Activated T-cell treated with anti-CD3 and anti-CD28 coated beads for 24 hours (primary cell): ENCODE measurements around the gene FGF6.

ENCODE experiments used
- DNase-seq: peaks from one replicate; pipeline ENCODE4 v3.0.0-alpha.2; 2020; ENCODE audit warnings: low read depth

Gene FGF6

DNA sequence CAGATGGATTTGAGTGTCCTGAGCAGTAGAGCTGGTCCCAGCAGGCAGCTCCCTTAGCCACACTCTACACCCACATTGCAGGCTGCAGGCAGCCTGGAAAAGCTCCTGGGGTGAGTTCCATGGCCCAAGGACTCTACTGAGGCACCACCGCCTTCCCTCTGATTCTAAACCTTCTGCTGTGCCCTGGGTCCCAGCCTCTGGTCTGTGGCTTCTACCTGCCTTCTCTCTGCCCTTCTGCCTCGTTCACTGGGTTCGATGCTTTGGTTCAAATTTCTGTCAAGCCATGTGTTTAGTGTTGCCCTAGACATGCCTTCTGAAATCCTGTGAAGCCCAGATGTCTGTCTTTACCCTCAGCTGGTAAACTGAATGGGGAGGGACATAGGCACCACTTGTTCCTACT lies 1.5 kb upstream of the FGF6 start:
- no peak for DNase-seq

- DNase-seq, result no peak
These were observed 720 bp upstream of the FGF6 start for GRCh38 chr12:4446335-4446734.

DNA sequence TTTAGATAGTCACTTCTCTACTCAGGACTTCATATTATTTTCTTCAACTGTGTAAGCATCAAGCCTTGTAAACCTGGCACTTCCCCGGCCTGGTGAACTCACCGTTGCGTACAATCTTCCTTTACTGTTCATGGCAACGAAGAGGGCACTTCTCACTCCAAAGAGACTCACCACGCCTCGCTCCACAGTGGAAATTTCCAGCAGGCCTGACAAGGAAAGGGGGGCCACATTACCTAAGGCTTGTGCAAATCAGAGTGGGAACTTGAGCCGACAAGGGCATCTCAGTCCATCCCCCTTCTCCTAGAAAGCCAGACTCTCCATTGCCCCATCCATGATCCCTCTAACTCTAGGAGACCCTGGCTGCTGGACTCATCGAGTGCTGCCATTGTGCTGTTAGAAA lies 1.6 kb downstream of the FGF6 start:
- no peak for DNase-seq

DNA sequence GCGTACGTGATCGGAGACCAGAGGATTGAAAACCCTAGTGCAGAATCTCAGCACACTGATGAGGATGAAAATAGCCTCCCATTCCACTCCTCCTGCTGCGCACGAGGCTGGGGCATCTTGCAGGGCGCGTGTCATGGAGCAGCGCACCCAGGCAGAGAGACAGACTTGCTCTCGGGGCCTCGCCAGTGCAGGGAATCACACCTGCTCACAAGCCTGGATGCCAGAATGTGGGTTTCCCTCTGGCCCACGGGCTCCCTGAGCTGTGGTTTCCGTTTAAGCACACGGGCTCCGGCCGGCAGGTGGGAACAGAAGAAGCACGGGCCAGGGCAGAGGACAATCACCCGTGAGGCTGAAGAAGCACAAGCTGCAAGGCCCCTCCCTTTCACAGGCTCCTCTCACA lies 2.0 kb downstream of the FGF6 start:
- DNase-seq, result no peak

GRCh38 chr12:4441355-4442335 lies 4.0 kb downstream of the FGF6 start:
- no peak for DNase-seq

GRCh38 chr12:4440187-4440941 lies 5.3 kb downstream of the FGF6 start:
- DNase-seq, result no peak

GRCh38 chr12:4439736-4440135 lies 5.9 kb downstream of the FGF6 start:
- no peak for DNase-seq

DNA sequence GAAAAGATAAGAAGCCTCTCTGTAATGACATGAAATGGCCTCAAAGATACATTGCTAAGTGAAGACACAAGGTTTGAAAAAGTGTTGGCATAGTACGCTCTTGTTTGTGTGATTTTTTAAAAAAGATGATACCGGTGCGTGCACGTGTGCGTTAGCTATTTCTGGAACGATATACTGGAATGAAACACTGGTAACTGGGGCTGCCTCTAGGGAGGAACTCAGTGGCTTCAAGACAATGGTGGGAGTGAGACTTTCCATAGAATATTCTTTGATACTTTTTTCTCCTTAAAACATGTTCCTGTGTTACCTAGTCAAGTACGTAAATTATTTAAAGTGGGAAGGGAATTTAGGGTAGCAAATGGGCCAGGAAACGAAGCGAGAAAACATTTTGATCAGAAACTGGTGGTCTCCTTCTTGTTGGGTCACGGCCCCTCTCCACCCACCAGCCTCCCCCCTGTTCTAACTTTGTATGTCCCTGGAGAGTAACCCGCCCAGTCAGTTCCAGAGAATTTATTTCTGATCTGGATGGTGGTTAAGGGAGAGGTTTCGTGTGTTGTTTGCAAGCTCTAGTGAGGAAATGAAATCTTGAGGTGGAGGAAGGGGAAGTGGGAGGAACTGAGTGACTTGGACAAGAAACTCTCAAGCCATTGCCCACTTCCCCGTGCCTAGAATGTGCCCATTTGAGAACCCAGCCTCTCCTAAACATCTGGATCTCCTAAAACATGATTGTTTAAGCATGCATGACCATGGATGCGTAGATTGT lies 6.6 kb downstream of the FGF6 start:
- DNase-seq, result no peak

- DNase-seq, result no peak
These were observed 10.1 kb downstream of the FGF6 start for GRCh38 chr12:4435537-4435936.

DNA sequence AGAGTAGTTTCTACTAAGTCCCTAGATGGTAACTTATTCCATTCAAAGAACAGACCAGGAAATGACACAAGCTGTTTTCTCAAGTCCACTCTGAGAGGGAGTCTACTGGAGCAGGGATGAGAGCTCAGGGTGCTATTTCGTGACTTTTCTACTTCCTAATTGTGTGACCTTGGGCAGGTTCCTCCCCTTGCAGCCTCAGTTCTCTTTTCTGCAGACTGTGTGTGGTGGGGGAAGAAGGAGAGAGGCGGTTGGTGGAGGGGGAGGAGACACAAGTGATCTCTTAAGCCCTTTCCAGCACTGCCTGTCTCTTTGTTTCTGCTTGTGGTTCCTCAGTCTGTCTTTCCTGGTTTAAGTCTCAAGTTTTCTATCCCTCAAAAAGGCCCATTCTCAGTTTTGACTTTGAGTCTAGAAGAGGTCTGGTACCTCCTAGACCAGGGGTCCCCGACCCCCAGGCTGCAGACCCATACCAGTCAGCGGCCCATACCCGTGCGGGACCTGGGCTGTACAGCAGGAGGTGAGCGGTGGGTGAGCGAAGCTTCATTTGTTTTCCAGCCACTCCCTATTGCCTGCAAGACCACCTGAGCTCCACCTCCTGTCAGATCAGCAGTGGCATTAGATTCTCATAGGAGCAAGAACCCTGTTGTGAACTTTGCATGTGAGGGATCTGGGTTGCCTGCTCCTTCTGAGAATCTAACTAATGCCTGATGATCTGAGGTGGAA lies 10.7 kb downstream of the FGF6 start:
- no peak for DNase-seq

- DNase-seq, result no peak
These were observed 11.3 kb downstream of the FGF6 start for GRCh38 chr12:4434301-4434700.

DNA sequence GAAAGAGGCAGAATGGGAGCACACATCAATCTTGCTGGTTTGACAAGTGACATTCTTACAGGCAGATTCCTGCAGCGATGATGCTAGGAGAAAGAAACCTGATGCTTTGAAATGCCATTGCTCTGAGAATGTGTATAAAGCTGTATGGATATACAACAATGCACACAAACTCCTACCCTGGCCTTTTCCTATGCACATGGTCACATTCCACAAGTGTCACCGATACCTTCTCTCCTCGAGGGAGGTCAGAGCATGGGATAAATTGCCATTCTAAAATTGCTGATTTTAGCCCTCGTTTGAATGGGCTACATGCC lies 11.9 kb downstream of the FGF6 start:
- DNase-seq, result no peak

GRCh38 chr12:4432878-4433744 lies 12.5 kb downstream of the FGF6 start:
- DNase-seq, result no peak

DNA sequence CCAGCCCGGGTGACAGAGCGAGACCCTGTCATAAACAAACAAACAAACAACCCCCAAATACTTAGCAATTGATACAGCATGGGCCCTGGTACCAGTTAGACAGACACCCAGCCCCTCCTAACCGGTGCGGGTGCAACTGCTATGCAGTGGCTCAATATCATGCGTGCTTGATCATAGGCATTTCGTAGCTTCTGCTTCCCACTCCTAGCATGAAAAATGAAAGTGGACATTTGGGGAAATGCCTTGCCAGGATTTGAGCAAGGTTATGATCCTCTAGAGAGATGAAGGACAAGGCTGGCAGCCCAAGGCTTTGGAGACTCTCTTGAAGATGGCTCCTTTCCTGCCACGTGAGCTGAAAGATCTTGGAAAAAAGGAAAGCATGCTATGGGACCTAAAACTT lies 13.7 kb downstream of the FGF6 start:
- DNase-seq, result no peak

- no peak for DNase-seq
These were observed 14.2 kb downstream of the FGF6 start for GRCh38 chr12:4431436-4431835.

DNA sequence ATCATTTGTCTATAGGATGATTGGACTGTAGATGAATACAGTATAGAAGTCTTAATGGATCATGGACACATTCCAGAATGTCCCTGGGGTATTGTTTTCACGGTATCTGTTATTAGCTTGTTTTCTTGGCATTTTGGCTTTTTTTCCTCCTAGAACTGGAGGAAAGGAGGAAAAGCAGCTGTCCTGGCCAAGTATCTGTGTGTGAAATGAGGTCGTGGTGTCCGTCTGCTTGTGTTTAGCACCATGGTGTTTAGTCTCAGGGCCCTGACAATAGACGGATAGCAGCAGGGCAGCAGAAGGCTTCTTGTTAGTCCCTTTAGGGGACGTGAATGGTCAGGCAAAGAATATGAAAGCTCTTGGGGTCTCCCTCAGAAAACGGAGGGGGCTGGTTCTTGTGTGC lies 21.2 kb downstream of the FGF6 start:
- no peak for DNase-seq

DNA sequence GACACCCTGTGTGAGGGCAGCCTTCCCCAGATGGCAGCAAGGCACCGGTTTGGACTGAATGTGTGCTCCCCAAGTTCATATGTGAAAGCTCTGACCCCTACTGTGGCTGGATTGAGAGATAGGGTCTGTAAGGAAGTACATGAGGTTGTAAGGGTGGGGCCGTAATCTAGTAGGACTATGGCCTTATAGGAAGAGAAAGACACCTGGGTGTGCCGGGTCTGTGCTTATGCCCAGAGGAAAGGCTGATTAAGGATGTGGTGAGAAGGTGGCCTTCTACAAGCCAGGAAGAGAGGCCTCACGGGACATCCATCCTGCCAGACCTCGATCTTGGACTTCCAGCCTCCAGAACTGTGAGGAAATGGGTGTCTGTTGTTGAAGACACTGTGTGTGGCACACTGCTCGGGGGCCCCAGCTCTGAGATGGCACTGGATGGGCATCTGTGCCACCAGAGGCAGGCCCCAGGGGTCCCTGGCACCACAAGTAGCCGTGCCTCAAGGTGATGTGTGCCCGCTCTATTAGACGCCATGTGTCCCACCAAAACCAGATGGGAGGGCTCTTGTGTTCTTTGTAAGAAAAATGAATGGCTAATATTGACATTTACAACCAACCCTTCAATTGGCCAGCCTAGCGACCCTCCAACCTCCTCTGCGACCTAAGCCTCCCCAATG lies 22.0 kb downstream of the FGF6 start:
- no peak for DNase-seq

GRCh38 chr12:4422985-4423384 lies 22.6 kb downstream of the FGF6 start:
- no peak for DNase-seq

DNA sequence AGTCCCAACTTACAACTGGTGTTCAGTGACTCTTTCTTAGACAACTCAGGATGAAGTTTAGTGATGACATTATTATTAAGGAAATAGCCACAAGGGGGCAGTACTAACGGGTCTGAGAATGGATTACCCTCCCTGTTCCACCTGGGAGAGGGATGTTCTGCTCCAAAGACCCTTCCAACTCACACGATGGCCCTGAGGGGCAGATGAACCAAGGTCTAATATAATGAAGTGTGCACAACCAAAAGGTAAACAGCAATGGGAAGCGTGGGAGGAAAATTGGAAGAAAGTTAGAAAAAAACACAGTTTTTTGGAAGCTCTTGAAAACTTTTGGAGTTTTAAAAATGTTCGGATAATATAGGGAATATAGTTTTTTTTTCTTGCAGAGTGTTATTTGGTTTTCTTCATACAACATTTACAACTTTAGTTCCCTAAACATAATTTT lies 24.0 kb downstream of the FGF6 start:
- DNase-seq, result no peak

DNA sequence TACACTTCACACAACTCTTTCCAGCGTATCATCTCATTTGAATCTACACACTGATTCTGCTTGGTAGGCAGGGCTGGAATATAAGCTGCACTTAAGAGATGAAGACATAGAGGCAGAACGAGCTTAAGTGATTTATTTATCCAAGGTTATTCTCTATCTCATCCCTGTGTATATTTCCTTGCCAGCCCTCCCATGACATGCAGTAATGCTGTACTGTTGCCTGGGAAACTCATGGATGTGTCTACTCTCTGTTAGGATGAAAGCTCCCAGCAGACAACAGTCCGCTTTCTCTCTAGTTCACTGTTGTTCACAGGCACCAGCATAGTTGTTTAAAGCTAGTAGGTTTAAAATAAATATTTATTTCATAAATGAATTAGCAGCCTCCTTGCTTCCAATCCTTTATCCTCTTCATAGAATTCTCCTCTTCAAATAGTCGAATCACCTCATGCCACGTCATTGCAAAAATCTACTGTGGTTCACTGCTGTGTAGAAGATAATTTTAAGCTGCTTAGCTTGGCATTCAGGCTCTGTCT lies 25.4 kb downstream of the FGF6 start:
- DNase-seq, result no peak
